H1 (cell line): Measurements from ENCODE around the gene PDIA3. TPM values are rescaled to one million over a fixed set of nuclear protein-coding genes. Genes with fewer than 3 reads are reported as not detected.
A peak's percentile ranks its signal among the peaks of the same experiment; 100 is the strongest.

ENCODE experiments used
- ASH2L ChIP-seq: fragments of 200-600, 300-600 bp; sonication (generic); IDR thresholded peaks from one replicate; pipeline ENCODE4 v1.7.1; 2017; ENCODE audit warnings: low read length
- BACH1 ChIP-seq: IDR thresholded peaks from 2 replicates; pipeline ENCODE4 v1.6.1; 2012; ENCODE audit warnings: low read length, improper control_type of control experiment
- BRCA1 ChIP-seq: IDR thresholded peaks from 2 replicates; pipeline ENCODE4 v1.6.1; 2012; ENCODE audit warnings: low read depth, low read length, improper control_type of control experiment
- CREB1 ChIP-seq: IDR thresholded peaks from 2 replicates; pipeline ENCODE4 v1.6.1; 2012; ENCODE audit warnings: inconsistent platforms
- CTBP2 ChIP-seq: IDR thresholded peaks from 2 replicates; pipeline ENCODE4 v1.7.0; 2011; ENCODE audit warnings: borderline replicate concordance, mild to moderate bottlenecking, moderate library complexity, mixed read lengths, low read length; ENCODE audit not compliant: insufficient read depth, insufficient read length
- E2F6 ChIP-seq: IDR thresholded peaks from 2 replicates; pipeline ENCODE4 v1.6.1; 2012; ENCODE audit warnings: inconsistent platforms
- EGR1 ChIP-seq: IDR thresholded peaks from 2 replicates; pipeline ENCODE4 v1.6.1; 2011; ENCODE audit warnings: low read depth, low read length, borderline replicate concordance
- FOSL1 ChIP-seq: IDR thresholded peaks from 2 replicates; pipeline ENCODE4 v1.6.1; 2011; ENCODE audit warnings: mild to moderate bottlenecking, low read depth, low read length, moderate library complexity; ENCODE audit not compliant: insufficient read depth
- KDM4A ChIP-seq: IDR thresholded peaks from one replicate; pipeline ENCODE4 v1.7.1; 2012; ENCODE audit warnings: low read depth, mild to moderate bottlenecking, moderate library complexity, low read length, inconsistent platforms; ENCODE audit not compliant: severe bottlenecking
- PHF8 ChIP-seq: fragments of 200-600 bp; sonication (generic); conservative IDR thresholded peaks from 2 replicates; pipeline ENCODE4 v1.7.1; 2012; ENCODE audit warnings: low read depth, mild to moderate bottlenecking, inconsistent platforms, low read length, moderate library complexity
- RAD21 ChIP-seq, 2 experiments: IDR thresholded peaks in 1 of 2; conservative IDR thresholded peaks in 1 of 2; 2 replicates each; pipeline ENCODE4 v1.6.1; 2011; ENCODE audit warnings: low read depth in 2 of 2, low read length in 2 of 2, improper control_type of control experiment in 1 of 2, inconsistent platforms in 1 of 2, mild to moderate bottlenecking in 1 of 2, moderate library complexity in 1 of 2
- SIN3A ChIP-seq, 2 experiments: IDR thresholded peaks in 1 of 2; conservative IDR thresholded peaks in 1 of 2; 2 replicates each; pipeline ENCODE4 v1.6.1; 2011 to 2012; ENCODE audit warnings: low read length in 2 of 2, improper control_type of control experiment in 1 of 2, low read depth in 1 of 2, mild to moderate bottlenecking in 1 of 2
- SIRT6 ChIP-seq: IDR thresholded peaks from one replicate; pipeline ENCODE4 v1.7.1; 2012; ENCODE audit warnings: low read length, inconsistent platforms
- SP1 ChIP-seq: IDR thresholded peaks from 2 replicates; pipeline ENCODE4 v1.6.1; 2011; ENCODE audit warnings: low read depth, low read length
- YY1 ChIP-seq: IDR thresholded peaks from 2 replicates; pipeline ENCODE4 v1.6.1; 2011; ENCODE audit warnings: low read depth, mild to moderate bottlenecking, low read length
- polyA plus RNA-seq, 7 experiments: library from polyadenylated mRNA; depleted of rRNA in 3 of 7; stranded (reverse) in 5 of 7; unstranded in 2 of 7; fragments of >200 nt in 5 of 7; fragments of 200-250 nt in 2 of 7; gene quantifications; 1 replicate in 5 of 7; 2 replicates in 1 of 7; 4 replicates in 1 of 7; pipeline versions ENCODE4 v1.2.1 to v1.2.3, GENCODE V29; 2011 to 2013; ENCODE audit warnings: missing spikeins in 2 of 7, mixed read lengths in 2 of 7
- total RNA-seq: library from RNA; stranded (reverse); fragmentation: NEBNext Ultra II Directional; extraction: Animal tissue kit (Norgen Biotek cat#: 25700); gene quantifications from 2 replicates; pipeline ENCODE4 v1.2.1, GENCODE V29; 2021

Gene PDIA3
- total and polyA plus RNA-seq, 2 of the 8 experiments (the other 6 are each of a cell fraction or from before 2014, with no cell fraction given): 90.4 to 655 TPM

GRCh38 chr15:43777267-43777914, 31.2 kb downstream of the PDIA3 start (continued):
- TF ChIP-seq SIN3A (conservative IDR thresholded peaks at IDR 0.05 in 1 of 2, IDR thresholded peaks at IDR 0.05 in 1 of 2; ENCODE audit: low read depth in 1 of 2, low read length in 2 of 2) (peak; percentile 21 to 91; a peak in 2 of 4 replicates), FOSL1 (no peak), ASH2L (peak; percentile 13), BACH1 (peak; percentile 18; the same call in 1 of the 2 replicates), CTBP2 (peak; percentile 49), CREB1 (no peak), PHF8 (no peak), E2F6 (peak; percentile 80), YY1 (peak; percentile 31; the same call in 1 of the 2 replicates), EGR1 (no peak), SP1 (no peak), RAD21 (IDR thresholded peaks at IDR 0.05 in 1 of 2, conservative IDR thresholded peaks at IDR 0.05 in 1 of 2; ENCODE audit: low read depth in 2 of 2, low read length in 2 of 2) (peak in 1 of 2 experiments; percentile 45; a peak in 2 of 4 replicates), SIRT6 (no peak), KDM4A (peak; percentile 48), BRCA1 (no peak)
